K562 (cell line): ENCODE data around the gene TSHR. TPM values are rescaled to one million over a fixed set of nuclear protein-coding genes. Genes with fewer than 3 reads are reported as not detected.

Experiments
- EHMT2 ChIP-seq: fragments of 450-650 bp; IDR thresholded peaks from 2 replicates; pipeline ENCODE4 v1.6.1; 2018; ENCODE audit warnings: antibody characterized with exemption
- FOXJ3 ChIP-seq: sonication (generic); formaldehyde crosslinking; IDR thresholded peaks from 2 replicates; pipeline ENCODE4 v1.4.0; 2020; ENCODE audit warnings: mild to moderate bottlenecking, missing genetic modification reagents
- HOXB6 ChIP-seq: fragments of 250-450 bp; sonication (Bioruptor Pico); IDR thresholded peaks from 2 replicates; pipeline ENCODE4 v1.5.1; 2022; ENCODE audit warnings: mild to moderate bottlenecking, borderline replicate concordance
- MEF2D ChIP-seq: conservative IDR thresholded peaks from 2 replicates; pipeline ENCODE4 v1.6.1; 2016; ENCODE audit warnings: low read depth, missing genetic modification characterization, missing compliant biosample characterization
- MEIS2 ChIP-seq: fragments of 450-650 bp; IDR thresholded peaks from 2 replicates; pipeline ENCODE4 v1.6.1; 2014; ENCODE audit warnings: mild to moderate bottlenecking; ENCODE audit not compliant: partially characterized antibody
- NCOA1 ChIP-seq: fragments of 450-650 bp; IDR thresholded peaks from 2 replicates; pipeline ENCODE4 v1.6.1; 2016; ENCODE audit warnings: low read depth
- NR1H2 ChIP-seq: sonication (generic); formaldehyde crosslinking; IDR thresholded peaks from 2 replicates; pipeline ENCODE4 v1.4.0; 2020; ENCODE audit warnings: mild to moderate bottlenecking, missing genetic modification reagents
- SMARCE1 ChIP-seq: fragments of 450-650 bp; IDR thresholded peaks from 2 replicates; pipeline ENCODE4 v1.7.1; 2016; ENCODE audit warnings: mild to moderate bottlenecking
- SMC3 ChIP-seq: conservative IDR thresholded peaks from 2 replicates; pipeline ENCODE4 v1.6.1; 2011; ENCODE audit warnings: low read depth, low read length, improper control_type of control experiment; ENCODE audit not compliant: insufficient read depth
- SUPT5H ChIP-seq: fragments of 450-650 bp; IDR thresholded peaks from 2 replicates; pipeline ENCODE4 v1.6.1; 2016
- ZNF212 ChIP-seq: fragments of 450-650 bp; formaldehyde crosslinking; IDR thresholded peaks from 2 replicates; pipeline ENCODE4 v1.4.0; 2020; ENCODE audit warnings: mild to moderate bottlenecking
- ZNF311 ChIP-seq: fragments of 250-450 bp; sonication (Bioruptor Pico); IDR thresholded peaks from 2 replicates; pipeline ENCODE4 v1.4.0; 2020; ENCODE audit warnings: mild to moderate bottlenecking, moderate library complexity
- ZNF507 ChIP-seq: conservative IDR thresholded peaks from 2 replicates; pipeline ENCODE4 v1.6.1; 2017; ENCODE audit warnings: missing genetic modification characterization, missing compliant biosample characterization
- polyA plus RNA-seq, 8 experiments: library from polyadenylated mRNA; depleted of rRNA in 4 of 8; stranded (reverse) in 5 of 8; unstranded in 3 of 8; fragments of >200 nt; fragmentation: Nextera tagmentation in 2 of 8; fragmentation: Illumina TruSeq in 1 of 8; extraction: Ambion mirVana in 2 of 8; extraction: Trizol in 1 of 8; gene quantifications; 2 replicates each; pipeline versions ENCODE4 v1.2.1 to v1.2.3, GENCODE V29; 2011 to 2014; ENCODE audit warnings: inconsistent platforms in 1 of 8, missing spikeins in 1 of 8
- total RNA-seq, 7 experiments: library from RNA; depleted of rRNA in 6 of 7; stranded (reverse); fragments of >200 nt in 6 of 7; fragmentation: Illumina TruSeq in 2 of 7; extraction: Trizol in 2 of 7; gene quantifications; 2 replicates each; pipeline versions ENCODE4 v1.2.1 to v1.2.3, GENCODE V29; 2011 to 2021; ENCODE audit warnings: low replicate concordance in 1 of 7
- TF ChIP-seq, protein P1 (sequence below): fragments of 450-650 bp; formaldehyde crosslinking; IDR thresholded peaks from 2 replicates; pipeline ENCODE4 v1.4.0; 2022; ENCODE audit warnings: missing genetic modification characterization
- TF ChIP-seq, protein P2 (sequence below), 2 experiments: IDR thresholded peaks in 1 of 2; conservative IDR thresholded peaks in 1 of 2; 2 replicates each; pipeline ENCODE4 v1.6.1; 2016; ENCODE audit warnings: low read depth in 2 of 2, mild to moderate bottlenecking in 1 of 2, missing compliant biosample characterization in 1 of 2, missing genetic modification characterization in 1 of 2, moderate library complexity in 1 of 2
- TF ChIP-seq, protein P3 (sequence below): fragments of 450-650 bp; conservative IDR thresholded peaks from 2 replicates; pipeline ENCODE4 v1.6.1; 2016; ENCODE audit warnings: missing genetic modification characterization, low read depth, mild to moderate bottlenecking, control low read depth, missing compliant biosample characterization
- TF ChIP-seq, protein P4 (sequence below): sonication (generic); formaldehyde crosslinking; IDR thresholded peaks from 2 replicates; pipeline ENCODE4 v1.8.0; 2022; ENCODE audit warnings: mild to moderate bottlenecking, missing genetic modification reagents, borderline replicate concordance
- TF ChIP-seq, protein P5 (sequence below): conservative IDR thresholded peaks from 2 replicates; pipeline ENCODE4 v1.6.1; 2011; ENCODE audit warnings: low read depth, mild to moderate bottlenecking, low read length; ENCODE audit not compliant: control insufficient read depth

Gene TSHR
- total and polyA plus RNA-seq, 9 of the 15 experiments (the other 6 are each of a cell fraction or from before 2014, with no cell fraction given): 0.01 to 0.10 TPM; not detected in 7

DNA sequence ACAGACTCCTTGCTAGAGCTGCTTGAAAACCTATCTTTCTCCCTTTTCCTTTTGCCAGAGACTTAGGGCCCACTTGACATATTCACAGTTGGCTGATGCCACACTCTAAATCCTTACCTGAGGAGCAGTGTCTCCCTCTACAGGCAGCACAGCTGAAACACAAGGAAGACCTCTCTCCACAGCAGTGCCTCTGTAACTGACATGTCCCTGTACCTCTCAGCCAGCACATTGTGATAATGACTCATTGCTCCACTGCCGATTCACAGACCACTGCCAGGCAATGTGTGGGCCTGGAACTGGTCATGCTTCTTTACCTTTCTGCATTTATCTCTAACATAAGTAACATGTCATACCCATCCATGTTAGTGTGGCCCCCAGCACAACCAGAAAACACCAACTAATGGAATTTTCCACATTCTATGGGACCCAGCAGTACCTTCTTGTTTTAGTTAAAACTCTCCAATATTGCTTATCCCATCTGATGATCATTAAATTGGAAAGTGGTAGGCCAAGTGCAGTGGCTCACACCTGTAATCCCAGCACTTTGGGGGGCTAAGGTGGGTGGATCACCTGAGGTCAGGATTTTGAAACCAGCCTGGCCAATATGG lies 208.8 kb downstream of the TSHR start (continued):
- TF ChIP-seq NR1H2 (CRISPR knock-in tag): no peak
- no peak for TF ChIP-seq FOXJ3 (CRISPR knock-in tag)
- no peak for TF ChIP-seq HOXB6 (CRISPR knock-in tag)
- TF ChIP-seq, protein P1, sequence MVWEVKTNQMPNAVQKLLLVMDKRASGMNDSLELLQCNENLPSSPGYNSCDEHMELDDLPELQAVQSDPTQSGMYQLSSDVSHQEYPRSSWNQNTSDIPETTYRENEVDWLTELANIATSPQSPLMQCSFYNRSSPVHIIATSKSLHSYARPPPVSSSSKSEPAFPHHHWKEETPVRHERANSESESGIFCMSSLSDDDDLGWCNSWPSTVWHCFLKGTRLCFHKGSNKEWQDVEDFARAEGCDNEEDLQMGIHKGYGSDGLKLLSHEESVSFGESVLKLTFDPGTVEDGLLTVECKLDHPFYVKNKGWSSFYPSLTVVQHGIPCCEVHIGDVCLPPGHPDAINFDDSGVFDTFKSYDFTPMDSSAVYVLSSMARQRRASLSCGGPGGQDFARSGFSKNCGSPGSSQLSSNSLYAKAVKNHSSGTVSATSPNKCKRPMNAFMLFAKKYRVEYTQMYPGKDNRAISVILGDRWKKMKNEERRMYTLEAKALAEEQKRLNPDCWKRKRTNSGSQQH (CRISPR knock-in tag): no peak
- TF ChIP-seq SMARCE1: no peak
- TF ChIP-seq, protein P2, sequence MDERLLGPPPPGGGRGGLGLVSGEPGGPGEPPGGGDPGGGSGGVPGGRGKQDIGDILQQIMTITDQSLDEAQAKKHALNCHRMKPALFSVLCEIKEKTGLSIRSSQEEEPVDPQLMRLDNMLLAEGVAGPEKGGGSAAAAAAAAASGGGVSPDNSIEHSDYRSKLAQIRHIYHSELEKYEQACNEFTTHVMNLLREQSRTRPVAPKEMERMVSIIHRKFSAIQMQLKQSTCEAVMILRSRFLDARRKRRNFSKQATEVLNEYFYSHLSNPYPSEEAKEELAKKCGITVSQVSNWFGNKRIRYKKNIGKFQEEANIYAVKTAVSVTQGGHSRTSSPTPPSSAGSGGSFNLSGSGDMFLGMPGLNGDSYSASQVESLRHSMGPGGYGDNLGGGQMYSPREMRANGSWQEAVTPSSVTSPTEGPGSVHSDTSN (CRISPR knock-in tag; IDR thresholded peaks at IDR 0.05; ENCODE audit: low read depth): no peak
- TF ChIP-seq, protein P2 (tag; conservative IDR thresholded peaks at IDR 0.05; ENCODE audit: low read depth): no peak
- peak; percentile 38 for TF ChIP-seq MEIS2
- no peak for TF ChIP-seq ZNF507
- TF ChIP-seq, protein P3, sequence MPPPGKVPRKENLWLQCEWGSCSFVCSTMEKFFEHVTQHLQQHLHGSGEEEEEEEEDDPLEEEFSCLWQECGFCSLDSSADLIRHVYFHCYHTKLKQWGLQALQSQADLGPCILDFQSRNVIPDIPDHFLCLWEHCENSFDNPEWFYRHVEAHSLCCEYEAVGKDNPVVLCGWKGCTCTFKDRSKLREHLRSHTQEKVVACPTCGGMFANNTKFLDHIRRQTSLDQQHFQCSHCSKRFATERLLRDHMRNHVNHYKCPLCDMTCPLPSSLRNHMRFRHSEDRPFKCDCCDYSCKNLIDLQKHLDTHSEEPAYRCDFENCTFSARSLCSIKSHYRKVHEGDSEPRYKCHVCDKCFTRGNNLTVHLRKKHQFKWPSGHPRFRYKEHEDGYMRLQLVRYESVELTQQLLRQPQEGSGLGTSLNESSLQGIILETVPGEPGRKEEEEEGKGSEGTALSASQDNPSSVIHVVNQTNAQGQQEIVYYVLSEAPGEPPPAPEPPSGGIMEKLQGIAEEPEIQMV (tag): no peak
- TF ChIP-seq EHMT2: no peak
- TF ChIP-seq, protein P4, sequence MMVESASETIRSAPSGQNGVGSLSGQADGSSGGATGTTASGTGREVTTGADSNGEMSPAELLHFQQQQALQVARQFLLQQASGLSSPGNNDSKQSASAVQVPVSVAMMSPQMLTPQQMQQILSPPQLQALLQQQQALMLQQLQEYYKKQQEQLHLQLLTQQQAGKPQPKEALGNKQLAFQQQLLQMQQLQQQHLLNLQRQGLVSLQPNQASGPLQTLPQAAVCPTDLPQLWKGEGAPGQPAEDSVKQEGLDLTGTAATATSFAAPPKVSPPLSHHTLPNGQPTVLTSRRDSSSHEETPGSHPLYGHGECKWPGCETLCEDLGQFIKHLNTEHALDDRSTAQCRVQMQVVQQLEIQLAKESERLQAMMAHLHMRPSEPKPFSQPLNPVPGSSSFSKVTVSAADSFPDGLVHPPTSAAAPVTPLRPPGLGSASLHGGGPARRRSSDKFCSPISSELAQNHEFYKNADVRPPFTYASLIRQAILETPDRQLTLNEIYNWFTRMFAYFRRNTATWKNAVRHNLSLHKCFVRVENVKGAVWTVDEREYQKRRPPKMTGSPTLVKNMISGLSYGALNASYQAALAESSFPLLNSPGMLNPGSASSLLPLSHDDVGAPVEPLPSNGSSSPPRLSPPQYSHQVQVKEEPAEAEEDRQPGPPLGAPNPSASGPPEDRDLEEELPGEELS (CRISPR knock-in tag): no peak
- no peak for TF ChIP-seq NCOA1
- TF ChIP-seq MEF2D (tag): no peak
- TF ChIP-seq, protein P5, sequence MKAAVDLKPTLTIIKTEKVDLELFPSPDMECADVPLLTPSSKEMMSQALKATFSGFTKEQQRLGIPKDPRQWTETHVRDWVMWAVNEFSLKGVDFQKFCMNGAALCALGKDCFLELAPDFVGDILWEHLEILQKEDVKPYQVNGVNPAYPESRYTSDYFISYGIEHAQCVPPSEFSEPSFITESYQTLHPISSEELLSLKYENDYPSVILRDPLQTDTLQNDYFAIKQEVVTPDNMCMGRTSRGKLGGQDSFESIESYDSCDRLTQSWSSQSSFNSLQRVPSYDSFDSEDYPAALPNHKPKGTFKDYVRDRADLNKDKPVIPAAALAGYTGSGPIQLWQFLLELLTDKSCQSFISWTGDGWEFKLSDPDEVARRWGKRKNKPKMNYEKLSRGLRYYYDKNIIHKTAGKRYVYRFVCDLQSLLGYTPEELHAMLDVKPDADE: no peak
- TF ChIP-seq ZNF311 (CRISPR knock-in tag): no peak
- TF ChIP-seq ZNF212: no peak
- no peak for TF ChIP-seq SUPT5H
- TF ChIP-seq SMC3: peak; percentile 55
